ENCODE data around the gene TIRAP. TPM values are rescaled to one million over a fixed set of nuclear protein-coding genes. Genes with fewer than 3 reads are reported as not detected.

The TIRAP gene
- total RNA-seq, 5 donors from 2014 or later (not counting 1 experiment from before 2014, with no cell fraction given) = 11.3 to 23.4 (median 21.9) TPM

DNA sequence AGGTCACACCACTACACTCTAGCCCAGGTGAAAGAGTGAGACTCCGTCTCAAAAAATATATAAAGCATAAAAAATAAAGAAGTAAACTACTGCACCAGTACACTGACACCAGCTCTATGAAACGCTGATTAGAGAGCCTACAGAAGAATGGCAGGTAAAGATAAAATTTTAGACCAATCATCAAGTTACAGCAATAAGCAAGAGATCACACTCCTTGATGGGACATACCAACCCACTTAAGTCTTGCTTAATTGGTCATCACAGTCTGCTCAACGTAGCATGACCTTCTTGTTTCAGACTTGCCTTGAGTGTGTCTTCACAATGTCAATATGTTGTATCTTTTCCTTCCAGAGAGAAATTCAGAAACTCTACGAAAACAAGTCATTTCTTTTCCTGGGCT, 26.7 kb upstream of the TIRAP start:
- POLR2A ChIA-PET = no interaction called here
- DNase-seq (no peak), ATAC-seq (replicated peaks in 1 of 4) (no peak)
- WGBS (ENCODE audit: insufficient coverage) = 100% methylated on average over 2 of the region's 4 CpGs
- Histone ChIP-seq H3K4me1 (ENCODE audit: control insufficient read depth in 1 of 2, extremely low read depth in 1 of 2, insufficient read depth in 2 of 2, low read length in 2 of 2) (no peaks in the 10 kb centered on the region), H3K27me3 (replicated peaks in 1 of 2; ENCODE audit: control insufficient read depth in 2 of 2, extremely low read depth in 1 of 2, insufficient read depth in 2 of 2, low read length in 1 of 2) (no peaks in the 10 kb centered on the region), H3K9me3 (no peaks in the 10 kb centered on the region), H3K36me3 (ENCODE audit: control insufficient read depth in 2 of 2, extremely low read depth in 1 of 2, insufficient read depth in 1 of 2, low read length in 1 of 2) (peaks cover 10 to 17% of the 10 kb centered on the region in 2 donors), H3K27ac (ENCODE audit: low read length) (no peak overlapping the region), H3K4me3 (ENCODE audit: control insufficient read depth in 1 of 2, extremely low read depth in 1 of 2, low read length in 1 of 2) (no peak overlapping the region)
- H3K9me3 Mint-ChIP-seq = no peaks in the 10 kb centered on the region
- no peak overlapping the region for H3K4me3 Mint-ChIP-seq
- H3K27me3 Mint-ChIP-seq = no peaks in the 10 kb centered on the region
- no peaks in the 10 kb centered on the region for H3K4me1 Mint-ChIP-seq
- no peak overlapping the region for H3K27ac Mint-ChIP-seq
- CTCF ChIA-PET = no interaction called here
- H3K36me3 Mint-ChIP-seq = peaks cover 14% of the 10 kb centered on the region

DNA sequence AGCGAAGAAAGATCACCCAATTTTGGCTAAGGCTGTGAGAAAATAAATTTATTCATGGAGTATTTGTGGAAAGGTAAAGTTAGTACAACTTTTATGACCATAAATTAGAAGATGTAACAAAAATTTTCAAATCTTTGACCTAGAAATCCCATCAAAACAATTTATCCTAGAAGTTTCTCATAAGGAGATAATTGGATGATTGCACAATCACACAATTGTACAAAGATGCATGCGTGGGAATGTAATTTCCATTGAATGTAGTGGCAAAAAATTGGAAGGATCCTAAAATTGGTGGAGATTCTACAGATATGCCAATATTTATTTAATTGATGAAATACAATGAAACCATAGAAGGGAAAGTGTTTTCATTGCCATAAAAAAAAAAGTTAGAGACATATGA, 25.7 kb upstream of the TIRAP start:
- Mint-ChIP-seq H3K4me1 (no peaks in the 10 kb centered on the region), H3K4me3 (no peak overlapping the region), H3K27ac (peak overlapping the region in 1 of 2 donors; percentile 11), H3K27me3 (no peaks in the 10 kb centered on the region), H3K36me3 (peaks cover 13% of the 10 kb centered on the region), H3K9me3 (no peaks in the 10 kb centered on the region)
- no peaks in the 10 kb centered on the region for H3K9me3 ChIP-seq
- WGBS (ENCODE audit: insufficient coverage) = no CpG with 5 or more reads among the region's 2 CpGs
- H3K4me3 ChIP-seq (ENCODE audit: control insufficient read depth in 1 of 2, extremely low read depth in 1 of 2, low read length in 1 of 2) = no peak overlapping the region
- DNase-seq (no peak), ATAC-seq (replicated peaks in 1 of 4) (no peak)
- H3K36me3 ChIP-seq (ENCODE audit: control insufficient read depth in 2 of 2, extremely low read depth in 1 of 2, insufficient read depth in 1 of 2, low read length in 1 of 2) = peaks cover 10 to 20% of the 10 kb centered on the region in 2 donors
- no peak overlapping the region for H3K27ac ChIP-seq (ENCODE audit: low read length)
- no peaks in the 10 kb centered on the region for H3K4me1 ChIP-seq (ENCODE audit: control insufficient read depth in 1 of 2, extremely low read depth in 1 of 2, insufficient read depth in 2 of 2, low read length in 2 of 2)
- H3K27me3 ChIP-seq (replicated peaks in 1 of 2; ENCODE audit: control insufficient read depth in 2 of 2, extremely low read depth in 1 of 2, insufficient read depth in 2 of 2, low read length in 1 of 2) = no peaks in the 10 kb centered on the region
- POLR2A ChIA-PET = no interaction called here
- CTCF ChIA-PET = interaction anchor here in 1 of 2 donors (0.5 to 0.6 kb wide), 2 partner anchors 8 to 13 kb away, joined by 3 to 4 read pairs; no protein-coding TSS in a partner anchor

- Histone ChIP-seq H3K9me3 (no peaks in the 10 kb centered on the region), H3K4me3 (ENCODE audit: control insufficient read depth in 1 of 2, extremely low read depth in 1 of 2, low read length in 1 of 2) (no peak overlapping the region), H3K27ac (ENCODE audit: low read length) (no peak overlapping the region), H3K4me1 (ENCODE audit: control insufficient read depth in 1 of 2, extremely low read depth in 1 of 2, insufficient read depth in 2 of 2, low read length in 2 of 2) (no peaks in the 10 kb centered on the region), H3K36me3 (ENCODE audit: control insufficient read depth in 2 of 2, extremely low read depth in 1 of 2, insufficient read depth in 1 of 2, low read length in 1 of 2) (peaks cover 10 to 26% of the 10 kb centered on the region in 2 donors), H3K27me3 (replicated peaks in 1 of 2; ENCODE audit: control insufficient read depth in 2 of 2, extremely low read depth in 1 of 2, insufficient read depth in 2 of 2, low read length in 1 of 2) (no peaks in the 10 kb centered on the region)
- peaks cover 13% of the 10 kb centered on the region for H3K36me3 Mint-ChIP-seq
- no CpG with 5 or more reads among the region's 2 CpGs for WGBS (ENCODE audit: insufficient coverage)
- ATAC-seq (replicated peaks in 1 of 4) = no peak
- CTCF ChIA-PET = no interaction called here
- POLR2A ChIA-PET = interaction anchor here in 1 of 2 donors (0.6 kb wide), 2 partner anchors 8 to 26 kb away, joined by 3 read pairs; no protein-coding TSS in a partner anchor
- no peaks in the 10 kb centered on the region for H3K4me1 Mint-ChIP-seq
- H3K9me3 Mint-ChIP-seq = no peaks in the 10 kb centered on the region
- no peak for DNase-seq
- no peak overlapping the region for H3K4me3 Mint-ChIP-seq
- no peaks in the 10 kb centered on the region for H3K27me3 Mint-ChIP-seq
- H3K27ac Mint-ChIP-seq = peak overlapping the region in 1 of 2 donors; percentile 19
Measured at GRCh38 chr11:126257764-126258163, 25.1 kb upstream of the TIRAP start.

DNA sequence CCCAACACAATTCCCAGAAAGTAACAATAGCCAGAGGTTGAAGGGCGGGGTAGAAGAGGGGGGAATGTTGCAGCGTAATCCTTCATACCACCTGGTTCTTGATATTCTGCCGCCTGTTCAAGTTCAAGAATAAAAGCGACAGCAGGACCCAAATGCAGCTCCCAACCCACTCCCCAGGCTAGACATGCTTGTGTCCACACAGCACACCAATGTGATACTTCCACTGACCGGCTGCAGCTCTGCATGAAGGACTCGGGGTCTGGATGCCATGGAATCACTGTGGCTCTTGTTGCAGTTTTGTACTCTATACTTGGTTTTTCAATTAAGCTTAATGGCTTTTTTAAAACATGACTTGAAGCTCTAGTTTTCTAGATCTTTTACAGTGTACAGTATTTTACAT, 20.7 kb upstream of the TIRAP start:
- Mint-ChIP-seq H3K9me3 (no peaks in the 10 kb centered on the region), H3K4me1 (peaks cover 7 to 15% (median 14%) of the 10 kb centered on the region in 3 donors), H3K27me3 (no peaks in the 10 kb centered on the region), H3K27ac (no peak overlapping the region), H3K36me3 (peaks cover 41% of the 10 kb centered on the region), H3K4me3 (no peak overlapping the region)
- CTCF ChIA-PET = interaction anchor here in 1 of 2 donors (1.1 kb wide), 1 partner anchor 54 kb away, joined by 3 read pairs; no protein-coding TSS in a partner anchor
- Histone ChIP-seq H3K4me3 (ENCODE audit: control insufficient read depth in 1 of 2, extremely low read depth in 1 of 2, low read length in 1 of 2) (no peak overlapping the region), H3K27me3 (replicated peaks in 1 of 2; ENCODE audit: control insufficient read depth in 2 of 2, extremely low read depth in 1 of 2, insufficient read depth in 2 of 2, low read length in 1 of 2) (no peaks in the 10 kb centered on the region), H3K27ac (ENCODE audit: low read length) (no peak overlapping the region), H3K36me3 (ENCODE audit: control insufficient read depth in 2 of 2, extremely low read depth in 1 of 2, insufficient read depth in 1 of 2, low read length in 1 of 2) (peaks cover 26 to 57% of the 10 kb centered on the region in 2 donors), H3K4me1 (ENCODE audit: control insufficient read depth in 1 of 2, extremely low read depth in 1 of 2, insufficient read depth in 2 of 2, low read length in 2 of 2) (peaks cover 0 to under 1% of the 10 kb centered on the region in 2 experiments), H3K9me3 (no peaks in the 10 kb centered on the region)
- POLR2A ChIA-PET = interaction anchor here (0.5 to 0.8 kb wide), 3 partner anchors 21 to 672 kb away, joined by 3 to 4 read pairs (median 4); no protein-coding TSS in a partner anchor
- no peak for DNase-seq
- no peak for ATAC-seq (replicated peaks in 1 of 4)
- WGBS (ENCODE audit: insufficient coverage) = 100% methylated on average over 3 of the region's 6 CpGs

GRCh38 chr11:126263489-126263888, 19.4 kb upstream of the TIRAP start:
- no peak overlapping the region for H3K4me3 Mint-ChIP-seq
- H3K27ac Mint-ChIP-seq = no peak overlapping the region
- H3K36me3 ChIP-seq (ENCODE audit: control insufficient read depth in 2 of 2, extremely low read depth in 1 of 2, insufficient read depth in 1 of 2, low read length in 1 of 2) = peaks cover 26 to 56% of the 10 kb centered on the region in 2 donors
- H3K4me1 Mint-ChIP-seq = peaks cover 16 to 25% (median 23%) of the 10 kb centered on the region in 3 donors
- peaks cover 43% of the 10 kb centered on the region for H3K36me3 Mint-ChIP-seq
- DNase-seq = no peak
- WGBS (ENCODE audit: insufficient coverage) = 72% methylated on average over 2 of the region's 6 CpGs
- ChIA-PET POLR2A (interaction anchor here in 1 of 2 donors (0.7 kb wide), 1 partner anchor 1426 kb away, joined by 3 read pairs; no protein-coding TSS in a partner anchor), CTCF (no interaction called here)
- H3K9me3 ChIP-seq = no peaks in the 10 kb centered on the region
- H3K4me3 ChIP-seq (ENCODE audit: control insufficient read depth in 1 of 2, extremely low read depth in 1 of 2, low read length in 1 of 2) = no peak overlapping the region
- no peaks in the 10 kb centered on the region for H3K9me3 Mint-ChIP-seq
- no peaks in the 10 kb centered on the region for H3K27me3 ChIP-seq (replicated peaks in 1 of 2; ENCODE audit: control insufficient read depth in 2 of 2, extremely low read depth in 1 of 2, insufficient read depth in 2 of 2, low read length in 1 of 2)
- no peak for ATAC-seq (replicated peaks in 1 of 4)
- H3K27me3 Mint-ChIP-seq = no peaks in the 10 kb centered on the region
- no peak overlapping the region for H3K27ac ChIP-seq (ENCODE audit: low read length)
- peaks cover 10 to 11% of the 10 kb centered on the region in 2 experiments for H3K4me1 ChIP-seq (ENCODE audit: control insufficient read depth in 1 of 2, extremely low read depth in 1 of 2, insufficient read depth in 2 of 2, low read length in 2 of 2)

GRCh38 chr11:126265811-126266210, 17.1 kb upstream of the TIRAP start:
- Histone ChIP-seq H3K4me1 (ENCODE audit: control insufficient read depth in 1 of 2, extremely low read depth in 1 of 2, insufficient read depth in 2 of 2, low read length in 2 of 2) (peaks cover 18 to 20% of the 10 kb centered on the region in 2 experiments), H3K4me3 (ENCODE audit: control insufficient read depth in 1 of 2, extremely low read depth in 1 of 2, low read length in 1 of 2) (no peak overlapping the region), H3K27me3 (replicated peaks in 1 of 2; ENCODE audit: control insufficient read depth in 2 of 2, extremely low read depth in 1 of 2, insufficient read depth in 2 of 2, low read length in 1 of 2) (no peaks in the 10 kb centered on the region), H3K9me3 (no peaks in the 10 kb centered on the region), H3K36me3 (ENCODE audit: control insufficient read depth in 2 of 2, extremely low read depth in 1 of 2, insufficient read depth in 1 of 2, low read length in 1 of 2) (peaks cover 26 to 56% of the 10 kb centered on the region in 2 donors), H3K27ac (ENCODE audit: low read length) (no peak overlapping the region)
- POLR2A ChIA-PET = interaction anchor here in 1 of 2 donors (0.6 kb wide), 1 partner anchor 8 kb away, joined by 3 read pairs; no protein-coding TSS in a partner anchor
- WGBS (ENCODE audit: insufficient coverage) = 93% methylated on average over 3 of the region's 8 CpGs
- Mint-ChIP-seq H3K36me3 (peaks cover 43% of the 10 kb centered on the region), H3K9me3 (no peaks in the 10 kb centered on the region), H3K27me3 (no peaks in the 10 kb centered on the region), H3K27ac (no peak overlapping the region), H3K4me3 (peak overlapping the region in 1 of 3 donors; percentile 14), H3K4me1 (peaks cover 33 to 46% (median 42%) of the 10 kb centered on the region in 3 donors)
- DNase-seq (no peak), ATAC-seq (replicated peaks in 1 of 4) (no peak)
- CTCF ChIA-PET = interaction anchor here in 1 of 2 donors (0.8 kb wide), 1 partner anchor 9 kb away, joined by 3 read pairs; no protein-coding TSS in a partner anchor

Measured in T-cell (primary cell).